MM.1S (cell line): Measurements from ENCODE around the gene ATP5F1C.

ENCODE experiments used
- DNase-seq: peaks from one replicate; pipeline ENCODE4 v3.0.0-alpha.2; 2015
- H2AFZ ChIP-seq: fragments of 300-600 bp; sonication (generic); 2 replicates; pipeline ENCODE4 v1.6.0; 2016; ENCODE audit warnings: antibody characterized with exemption, low read length
- H3F3A ChIP-seq: fragments of 300-600 bp; sonication (generic); 2 replicates; pipeline ENCODE4 v1.6.1; 2016; ENCODE audit warnings: mild to moderate bottlenecking, antibody characterized with exemption, low read length, moderate library complexity, mixed read lengths; ENCODE audit not compliant: insufficient read depth
- H3K27ac ChIP-seq: fragments of 300-600 bp; sonication (generic); 2 replicates; pipeline ENCODE4 v1.5.1; 2016; ENCODE audit warnings: mild to moderate bottlenecking, low read length
- H3K27me3 ChIP-seq: fragments of 300-600 bp; sonication (generic); replicated peaks from 2 replicates; pipeline ENCODE4 v1.6.0; 2016; ENCODE audit warnings: low read length; ENCODE audit not compliant: insufficient read depth
- H3K36me3 ChIP-seq: fragments of 300-600 bp; sonication (generic); replicated peaks from 2 replicates; pipeline ENCODE4 v1.6.1; 2016; ENCODE audit warnings: mild to moderate bottlenecking, low read length, mixed read lengths; ENCODE audit not compliant: insufficient read depth
- H3K4me1 ChIP-seq: fragments of 300-600 bp; sonication (generic); 2 replicates; pipeline ENCODE4 v1.6.1; 2016; ENCODE audit warnings: low read length, mixed read lengths
- H3K4me2 ChIP-seq: fragments of 300-600 bp; sonication (generic); 2 replicates; pipeline ENCODE4 v1.6.0; 2016; ENCODE audit warnings: low read depth, low read length
- H3K4me3 ChIP-seq: fragments of 300-600 bp; sonication (generic); 2 replicates; pipeline ENCODE4 v1.5.1; 2016; ENCODE audit warnings: low read length, mixed read lengths
- H3K79me2 ChIP-seq: fragments of 300-600 bp; sonication (generic); 2 replicates; pipeline ENCODE4 v1.6.1; 2016; ENCODE audit warnings: mixed run types, low read length, mixed read lengths
- H3K9ac ChIP-seq: fragments of 300-600 bp; sonication (generic); 2 replicates; pipeline ENCODE4 v1.6.1; 2016; ENCODE audit warnings: low read length, mixed read lengths
- H3K9me2 ChIP-seq: fragments of 300-600 bp; sonication (generic); replicated peaks from 2 replicates; pipeline ENCODE4 v1.6.1; 2016; ENCODE audit warnings: mild to moderate bottlenecking, low read length, mixed read lengths; ENCODE audit not compliant: insufficient read depth
- H3K9me3 ChIP-seq: fragments of 300-600 bp; sonication (generic); replicated peaks from 2 replicates; pipeline ENCODE4 v1.6.1; 2016; ENCODE audit warnings: mild to moderate bottlenecking, low read length, mixed read lengths; ENCODE audit not compliant: insufficient read depth
- H4K20me1 ChIP-seq: fragments of 300-600 bp; sonication (generic); 2 replicates; pipeline ENCODE4 v1.6.1; 2016; ENCODE audit warnings: mild to moderate bottlenecking, low read length, moderate library complexity, mixed read lengths; ENCODE audit not compliant: insufficient read depth
- EZH2 ChIP-seq: fragments of 300-600 bp; sonication (generic); optimal IDR thresholded peaks from 2 replicates; pipeline ENCODE3; 2017; ENCODE audit warnings: low read depth, mild to moderate bottlenecking, antibody characterized with exemption, low read length, mixed read lengths
- EZH2phosphoT487 ChIP-seq: fragments of 300-600 bp; sonication (generic); IDR thresholded peaks from 2 replicates; pipeline ENCODE4 v1.6.1; 2018; ENCODE audit warnings: antibody characterized with exemption, low read length
- TF ChIP-seq, protein P1 (sequence below): fragments of 300-600 bp; sonication (generic); IDR thresholded peaks from 2 replicates; pipeline ENCODE4 v1.5.1; 2016; ENCODE audit warnings: antibody characterized with exemption, low read length, mixed read lengths

The ATP5F1C gene

DNA sequence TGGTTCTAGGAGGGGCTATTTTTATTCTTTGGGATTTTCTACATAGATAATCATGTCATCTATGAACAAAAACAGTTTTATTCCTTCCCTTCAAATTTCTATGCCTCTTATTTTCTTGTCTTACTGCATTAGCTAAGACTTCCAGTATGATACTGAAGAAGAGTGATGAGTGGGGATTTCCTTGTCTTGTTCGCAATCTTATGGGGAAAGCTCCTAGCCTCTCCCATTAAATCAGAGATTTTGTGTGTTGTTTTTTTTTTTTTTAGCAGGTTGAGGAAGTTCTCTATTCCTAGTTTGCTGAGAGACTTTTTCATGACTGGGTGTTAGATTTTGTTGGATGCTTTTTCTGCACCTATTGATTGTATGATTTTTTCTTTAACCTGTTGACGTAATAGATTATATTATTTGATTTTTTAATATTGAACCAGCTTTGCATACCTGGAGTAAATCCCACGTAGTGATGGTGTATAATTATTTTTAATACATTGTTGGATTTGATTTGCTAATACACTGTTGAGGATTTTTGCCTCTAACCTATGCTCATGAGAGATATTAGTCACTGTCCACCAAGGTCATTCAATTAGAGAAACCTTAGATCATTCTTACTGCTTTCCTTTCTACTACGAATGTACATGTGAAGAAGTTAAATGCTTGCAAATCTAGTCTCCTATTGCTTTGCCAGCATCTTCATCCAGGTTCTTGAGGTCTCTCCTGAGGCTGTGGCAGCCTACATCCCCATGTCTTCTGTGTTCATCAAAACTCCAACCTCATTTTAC, 6.5 kb downstream of the ATP5F1C start:
- Histone ChIP-seq H3K79me2 (peaks cover 78% of the 10 kb centered on the region), H3K9me2 (no peaks in the 10 kb centered on the region), H3K4me2 (no peak overlapping the region), H3K9me3 (no peaks in the 10 kb centered on the region), H3K36me3 (peaks cover 2% of the 10 kb centered on the region; the same call in 1 of the 2 replicates), H3F3A (no peaks in the 10 kb centered on the region), H3K9ac (no peak overlapping the region), H3K27ac (no peak overlapping the region), H3K4me3 (no peak overlapping the region), H3K4me1 (peaks cover 5% of the 10 kb centered on the region; the same call in 1 of the 2 replicates), H3K27me3 (no peaks in the 10 kb centered on the region), H2AFZ (no peak overlapping the region), H4K20me1 (peaks cover 40% of the 10 kb centered on the region)
- DNase-seq, result no peak
- TF ChIP-seq, protein P1, sequence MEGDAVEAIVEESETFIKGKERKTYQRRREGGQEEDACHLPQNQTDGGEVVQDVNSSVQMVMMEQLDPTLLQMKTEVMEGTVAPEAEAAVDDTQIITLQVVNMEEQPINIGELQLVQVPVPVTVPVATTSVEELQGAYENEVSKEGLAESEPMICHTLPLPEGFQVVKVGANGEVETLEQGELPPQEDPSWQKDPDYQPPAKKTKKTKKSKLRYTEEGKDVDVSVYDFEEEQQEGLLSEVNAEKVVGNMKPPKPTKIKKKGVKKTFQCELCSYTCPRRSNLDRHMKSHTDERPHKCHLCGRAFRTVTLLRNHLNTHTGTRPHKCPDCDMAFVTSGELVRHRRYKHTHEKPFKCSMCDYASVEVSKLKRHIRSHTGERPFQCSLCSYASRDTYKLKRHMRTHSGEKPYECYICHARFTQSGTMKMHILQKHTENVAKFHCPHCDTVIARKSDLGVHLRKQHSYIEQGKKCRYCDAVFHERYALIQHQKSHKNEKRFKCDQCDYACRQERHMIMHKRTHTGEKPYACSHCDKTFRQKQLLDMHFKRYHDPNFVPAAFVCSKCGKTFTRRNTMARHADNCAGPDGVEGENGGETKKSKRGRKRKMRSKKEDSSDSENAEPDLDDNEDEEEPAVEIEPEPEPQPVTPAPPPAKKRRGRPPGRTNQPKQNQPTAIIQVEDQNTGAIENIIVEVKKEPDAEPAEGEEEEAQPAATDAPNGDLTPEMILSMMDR, result no peak
- TF ChIP-seq EZH2, result no peak
- no peak for TF ChIP-seq EZH2phosphoT487

DNA sequence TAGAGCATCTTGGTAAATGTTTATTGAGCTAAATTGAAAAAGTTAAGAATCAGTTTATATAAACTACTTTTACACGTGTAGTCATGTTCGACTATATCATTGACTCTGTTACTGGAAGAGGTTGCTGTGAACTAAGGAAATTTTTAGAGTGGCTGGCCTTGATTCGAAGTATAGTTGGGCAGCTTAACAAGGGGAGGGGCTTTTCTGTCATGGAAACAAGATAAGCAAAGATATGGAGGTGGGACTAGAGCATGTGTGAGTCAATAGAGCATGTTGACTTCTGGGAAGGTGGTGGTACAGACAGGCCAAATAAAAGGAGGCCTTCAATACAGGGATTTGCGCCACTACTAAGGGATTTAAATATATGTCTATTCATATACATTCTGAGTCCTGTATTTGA, 7.6 kb downstream of the ATP5F1C start:
- Histone ChIP-seq H4K20me1 (peaks cover 31% of the 10 kb centered on the region), H3K79me2 (peaks cover 66% of the 10 kb centered on the region), H3K9ac (no peak overlapping the region), H3K36me3 (peaks cover 2% of the 10 kb centered on the region), H3K9me3 (no peaks in the 10 kb centered on the region), H3K4me2 (no peak overlapping the region), H3F3A (no peaks in the 10 kb centered on the region), H3K4me3 (no peak overlapping the region), H3K9me2 (no peaks in the 10 kb centered on the region), H3K27ac (no peak overlapping the region), H3K4me1 (no peaks in the 10 kb centered on the region), H2AFZ (no peak overlapping the region), H3K27me3 (no peaks in the 10 kb centered on the region)
- no peak for DNase-seq
- TF ChIP-seq EZH2phosphoT487 (no peak), EZH2 (no peak)
- TF ChIP-seq, protein P1, result no peak

DNA sequence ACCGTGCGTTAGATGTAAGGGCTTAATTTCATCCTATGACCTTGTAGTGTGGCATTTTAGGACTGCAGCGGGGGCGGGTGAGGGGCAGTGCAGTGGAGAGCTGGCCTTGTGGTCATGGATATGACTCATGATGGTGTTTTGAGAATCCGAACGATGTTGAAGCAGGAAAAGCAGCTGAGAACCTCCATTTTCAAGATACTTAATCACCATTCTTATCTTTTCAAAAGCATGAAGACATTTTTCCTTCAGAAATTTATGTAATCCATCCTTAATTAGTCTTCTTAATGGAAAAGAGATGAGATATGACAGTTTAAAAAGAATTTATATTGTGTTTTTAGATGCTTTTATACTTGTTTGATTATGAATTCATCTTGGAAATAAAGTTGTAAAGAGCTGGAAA, 9.6 kb downstream of the ATP5F1C start:
- H4K20me1 ChIP-seq, result peaks cover 23% of the 10 kb centered on the region
- H3K27ac ChIP-seq, result no peak overlapping the region
- H3K4me3 ChIP-seq, result no peak overlapping the region
- no peak overlapping the region for H3K4me2 ChIP-seq
- no peak overlapping the region for H2AFZ ChIP-seq
- peaks cover 46% of the 10 kb centered on the region for H3K79me2 ChIP-seq
- DNase-seq, result no peak
- peaks cover 22% of the 10 kb centered on the region for H3K36me3 ChIP-seq
- no peaks in the 10 kb centered on the region for H3F3A ChIP-seq
- H3K9me3 ChIP-seq, result no peaks in the 10 kb centered on the region
- TF ChIP-seq EZH2phosphoT487 (no peak), EZH2 (no peak)
- TF ChIP-seq, protein P1, result no peak
- no peaks in the 10 kb centered on the region for H3K9me2 ChIP-seq
- H3K27me3 ChIP-seq, result no peaks in the 10 kb centered on the region
- no peaks in the 10 kb centered on the region for H3K4me1 ChIP-seq
- H3K9ac ChIP-seq, result no peak overlapping the region
